Ramos (cell line): ENCODE measurements around the gene SH3RF3.

Experiments
- in situ Hi-C: fragments of 300-500 bp; cut with MboI; formaldehyde crosslinking; loops from one replicate; pipeline ENCODE4 v1.14.3; 2022; ENCODE audit warnings: low sequenced_read_pairs; ENCODE audit not compliant: unreplicated experiment

SH3RF3 gene

DNA sequence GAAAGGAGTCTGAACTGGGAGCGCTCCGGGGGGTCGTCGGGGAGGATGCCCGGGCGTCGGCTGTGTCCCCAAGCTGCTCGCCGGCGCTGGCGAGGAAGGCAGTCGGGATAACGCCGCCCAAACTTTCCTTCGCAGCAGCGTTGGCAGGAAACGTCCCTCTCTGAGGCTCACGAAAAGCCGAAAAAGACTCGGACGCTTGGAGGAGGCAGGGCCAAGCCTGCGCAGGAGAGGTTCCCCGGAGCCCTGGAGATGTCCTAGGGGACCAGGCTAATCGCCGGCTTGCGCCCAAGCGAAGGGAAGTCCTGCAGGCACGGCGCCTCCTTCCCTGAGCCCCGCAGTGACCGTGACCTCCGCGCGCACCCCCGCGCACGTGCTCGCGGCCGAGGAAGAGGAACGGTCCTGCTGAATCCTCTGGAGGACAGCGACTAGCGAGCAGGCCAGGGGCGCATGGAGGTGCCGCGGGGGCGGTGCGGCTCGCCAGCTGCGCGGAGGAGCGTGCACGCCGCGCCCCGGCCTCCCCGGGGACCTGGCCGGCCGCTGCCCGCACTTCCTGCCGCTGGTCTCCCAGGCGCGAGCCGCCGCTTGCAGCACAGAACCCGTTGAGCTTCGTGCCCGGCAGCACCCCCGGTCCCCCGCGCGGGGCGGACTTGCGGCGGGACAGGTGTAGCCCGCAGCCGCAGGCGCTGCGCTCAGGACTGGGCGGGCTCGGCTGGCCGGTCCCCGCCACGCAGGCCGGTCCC is at the start of gene SH3RF3:
Gene SH3RF3, plus strand, starts transcription at position 590 of the 740 bp plus-strand sequence.
- in situ Hi-C loops: no loop called here

DNA sequence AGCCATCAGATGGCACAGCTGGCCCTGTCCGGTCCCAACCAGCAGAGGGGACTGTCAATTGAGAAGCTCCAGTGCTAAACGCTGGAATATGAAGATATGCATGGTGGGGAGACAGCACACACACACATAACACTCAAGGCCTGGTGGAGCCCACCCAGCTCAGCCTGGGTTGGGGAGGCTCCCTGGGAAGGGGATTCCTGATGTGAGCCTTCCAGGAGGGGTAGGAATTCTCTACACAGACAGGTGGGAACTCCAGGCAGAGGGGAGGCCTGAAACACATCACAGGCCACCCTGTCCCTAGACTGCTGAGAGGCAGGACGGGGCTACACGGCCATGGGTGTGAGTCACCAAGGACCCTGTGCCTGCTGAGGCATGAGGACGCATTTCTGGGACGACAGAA is 49.4 kb upstream of the SH3RF3 start:
- in situ Hi-C loops: no loop called here

DNA sequence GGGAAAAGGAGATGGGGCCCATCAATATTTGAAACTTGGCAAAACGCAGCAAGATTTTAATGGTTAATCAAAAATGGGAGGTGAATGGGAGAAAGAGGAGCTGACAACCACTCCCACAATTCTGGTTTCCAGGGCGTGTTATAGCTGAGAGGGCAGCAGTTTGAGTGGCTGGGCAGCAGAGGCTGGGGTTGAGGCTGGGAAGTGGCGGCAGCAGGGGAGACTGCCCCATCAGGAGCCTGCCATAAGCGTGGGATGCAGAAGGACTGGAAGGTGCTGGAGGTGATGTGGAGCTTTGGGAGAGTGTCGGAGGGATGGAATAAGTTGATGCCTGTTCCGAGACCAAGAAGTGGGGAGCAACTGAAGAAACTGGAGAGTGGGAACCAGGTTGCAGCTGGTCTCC is 48.9 kb upstream of the SH3RF3 start:
- in situ Hi-C loops: no loop called here

DNA sequence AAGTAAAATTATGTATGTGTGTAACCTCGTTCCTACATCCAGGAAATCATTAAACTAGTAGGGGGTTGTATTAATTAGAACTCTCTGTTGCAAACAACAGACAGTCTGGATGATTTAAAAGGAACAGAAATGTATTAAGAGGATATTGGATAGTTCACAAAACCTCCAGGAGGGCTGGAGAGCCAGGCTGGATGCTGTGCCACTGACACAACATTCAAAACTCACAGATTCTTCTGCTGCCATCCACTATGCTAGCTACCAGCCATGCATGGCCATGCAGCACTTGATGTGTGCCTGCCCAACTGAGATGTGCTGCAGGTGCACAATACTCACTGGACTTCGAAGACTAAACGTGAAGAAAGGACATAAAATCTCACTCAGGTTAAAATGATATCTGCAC is 48.2 kb upstream of the SH3RF3 start:
- in situ Hi-C loops: no loop called here

DNA sequence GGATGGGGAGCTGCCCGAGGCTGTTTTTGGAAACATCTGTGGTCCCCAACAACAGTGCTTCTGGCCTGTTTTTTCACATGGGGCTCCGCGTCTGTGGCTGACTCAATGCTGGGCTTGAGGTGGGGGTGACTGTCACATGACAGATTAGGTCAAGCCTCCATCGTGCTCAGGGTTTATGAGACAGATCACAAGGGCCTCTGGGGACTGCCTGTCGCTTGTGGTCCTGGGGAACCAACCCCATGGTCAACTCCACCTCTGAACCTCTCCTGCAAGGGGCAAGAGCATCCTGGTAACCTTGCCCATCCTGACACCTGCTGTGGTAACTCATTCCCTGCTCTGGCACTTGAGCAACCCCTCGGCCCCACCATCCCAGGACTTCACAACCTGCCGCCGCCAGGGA is 47.6 kb upstream of the SH3RF3 start:
- in situ Hi-C loops: no loop called here

DNA sequence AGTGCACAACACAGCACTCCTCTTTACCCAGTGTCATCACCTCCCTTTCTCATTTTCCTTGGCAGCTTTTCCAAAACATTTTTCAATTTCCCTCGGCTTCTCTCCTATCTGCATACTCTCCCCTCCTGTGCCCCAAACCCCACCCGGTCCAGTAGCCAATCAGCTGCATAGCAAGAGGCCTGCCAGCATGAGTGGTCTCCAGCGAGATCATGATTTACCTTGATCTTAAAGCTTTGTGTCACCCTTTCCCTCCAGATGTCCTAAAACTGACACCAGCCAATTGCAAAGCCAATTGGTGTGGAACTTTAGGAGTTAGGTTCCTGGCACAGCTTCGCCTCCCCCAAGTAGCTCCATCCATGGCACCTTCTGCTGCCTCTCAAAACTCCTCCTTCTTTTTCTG is 45.2 kb upstream of the SH3RF3 start:
- in situ Hi-C loops: no loop called here

DNA sequence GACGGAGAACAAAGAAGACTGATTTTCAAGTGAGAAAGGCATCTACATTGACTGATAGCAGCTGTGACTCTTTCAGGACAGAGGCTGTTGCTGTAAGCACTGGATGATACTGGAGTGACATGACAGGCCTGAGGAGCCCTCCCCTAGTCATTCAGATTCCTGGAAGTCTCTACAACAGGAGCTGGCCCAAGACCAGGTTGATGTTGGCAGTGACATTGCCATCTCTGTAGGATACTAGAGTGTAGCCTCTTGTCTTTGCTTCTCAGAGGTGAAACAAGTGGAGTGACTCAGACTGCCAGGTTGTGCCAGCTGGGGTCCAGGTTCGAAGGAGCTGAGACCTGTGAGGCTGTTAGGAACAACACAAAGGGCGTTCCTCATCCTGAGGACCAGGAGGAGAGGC is 44.7 kb upstream of the SH3RF3 start:
- in situ Hi-C loops: no loop called here

DNA sequence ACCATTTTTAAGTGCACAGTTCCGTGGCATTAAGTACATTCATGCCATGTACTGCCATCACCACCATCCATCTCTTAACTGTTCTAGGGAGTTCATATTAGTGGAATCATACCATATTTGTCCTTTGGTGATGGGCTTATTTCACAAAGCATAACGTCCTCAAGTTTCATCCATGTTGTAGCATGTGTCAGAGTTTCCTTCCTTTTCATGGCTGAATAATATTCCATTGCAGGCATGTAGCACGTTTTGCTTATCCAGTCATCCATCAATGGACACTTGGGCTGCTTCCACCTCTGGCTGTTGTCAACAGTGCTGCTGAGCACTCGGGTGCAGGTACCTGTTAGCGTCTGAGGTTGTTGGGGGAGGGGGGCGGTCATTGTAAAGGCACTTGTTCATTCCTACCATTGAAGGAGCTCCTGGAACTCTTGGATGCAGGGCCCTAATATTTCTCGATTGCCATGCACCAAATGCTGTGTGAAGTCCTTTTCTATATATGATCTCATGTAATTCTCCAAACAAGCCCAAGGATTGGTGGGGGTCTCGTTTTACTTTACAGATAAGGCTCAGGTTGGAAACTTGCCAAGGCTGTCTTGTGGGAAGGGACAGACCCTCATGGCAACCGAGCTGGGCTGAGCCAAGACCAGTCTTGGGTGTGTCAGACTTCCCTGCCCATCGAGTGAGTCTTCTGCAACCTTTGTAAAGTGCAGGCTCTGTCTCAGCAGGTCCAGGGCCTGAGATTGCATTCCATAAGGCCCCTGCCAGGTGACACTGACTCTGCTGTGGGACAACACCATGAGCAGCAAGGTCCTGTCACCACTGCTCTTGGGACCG is 42.9 kb upstream of the SH3RF3 start:
- in situ Hi-C loops: no loop called here

DNA sequence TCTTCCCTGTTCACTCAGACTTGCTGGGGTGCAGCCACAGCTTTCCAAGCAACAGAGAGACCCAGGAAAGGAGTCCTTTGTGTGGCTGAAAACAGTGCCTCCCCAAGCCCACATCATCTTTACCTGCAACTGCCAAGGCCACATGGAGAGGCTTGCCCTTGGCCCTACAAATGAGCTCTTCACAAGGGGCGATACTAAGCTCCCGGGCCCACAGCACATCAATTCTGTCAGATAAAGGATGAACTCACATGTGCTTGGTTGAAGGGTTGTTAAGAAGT is 42.3 kb upstream of the SH3RF3 start:
- in situ Hi-C loops: no loop called here

DNA sequence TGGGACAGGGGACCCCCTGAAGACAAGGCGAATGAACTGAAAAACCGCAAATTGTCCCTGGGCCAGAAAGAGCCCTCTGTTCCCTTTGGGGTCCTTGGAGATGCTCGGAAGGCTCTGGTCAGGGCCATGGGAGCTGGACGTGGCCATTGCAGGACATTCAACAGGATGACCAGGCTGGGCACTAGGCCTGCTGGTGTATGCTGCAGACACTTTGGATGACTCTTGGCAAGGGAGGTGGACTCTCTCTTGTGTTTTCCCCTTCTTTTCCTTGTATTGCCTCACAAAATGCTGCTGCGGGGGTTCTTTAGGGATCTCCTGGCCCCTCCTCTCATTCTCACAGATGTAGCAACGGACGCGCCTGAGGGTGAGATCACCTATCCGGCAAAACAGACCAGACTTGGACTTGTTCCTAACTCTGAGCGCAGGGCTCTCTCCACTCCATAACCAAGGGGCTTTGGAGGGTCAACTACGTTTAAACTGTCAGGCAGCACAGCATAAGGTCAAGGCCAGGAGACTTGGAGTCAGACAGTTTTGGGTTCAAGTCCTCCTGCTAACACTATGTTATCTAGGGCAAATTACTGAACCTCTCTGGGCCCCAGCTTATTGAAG is 41.8 kb upstream of the SH3RF3 start:
- in situ Hi-C loops: no loop called here

DNA sequence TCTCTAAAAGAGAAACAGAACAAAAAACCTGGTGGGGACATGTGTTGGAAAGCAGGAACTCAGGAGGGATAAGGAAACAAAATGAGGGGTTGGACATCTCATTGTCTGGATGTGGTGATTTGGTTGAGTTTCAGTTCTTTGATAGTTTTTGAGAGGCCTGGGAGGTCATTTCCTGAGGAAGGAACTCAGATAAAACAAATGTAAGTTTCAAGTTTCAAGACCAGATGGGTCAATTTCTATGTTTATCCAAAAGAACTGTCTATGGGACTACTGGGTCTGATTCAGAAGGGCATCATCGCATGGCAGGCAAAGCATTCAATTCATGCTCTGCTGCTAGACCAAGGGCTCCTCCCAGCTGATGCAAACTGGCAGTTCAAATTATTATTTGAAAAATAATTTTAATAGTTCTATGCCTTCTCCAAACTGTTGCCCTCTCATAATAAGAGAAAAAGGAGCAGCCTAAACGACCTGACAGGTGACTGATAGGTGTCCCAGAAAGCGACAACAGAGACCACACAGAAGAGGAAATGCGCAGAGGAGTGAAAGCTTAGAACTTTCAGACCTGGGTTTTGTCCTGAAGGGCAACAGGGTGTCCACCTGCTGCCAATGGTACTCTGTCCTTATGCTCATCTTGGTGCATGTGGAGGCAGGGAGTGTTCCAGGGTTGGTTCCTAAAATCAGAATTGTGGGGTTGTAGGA is 39.3 kb upstream of the SH3RF3 start:
- in situ Hi-C loops: no loop called here

DNA sequence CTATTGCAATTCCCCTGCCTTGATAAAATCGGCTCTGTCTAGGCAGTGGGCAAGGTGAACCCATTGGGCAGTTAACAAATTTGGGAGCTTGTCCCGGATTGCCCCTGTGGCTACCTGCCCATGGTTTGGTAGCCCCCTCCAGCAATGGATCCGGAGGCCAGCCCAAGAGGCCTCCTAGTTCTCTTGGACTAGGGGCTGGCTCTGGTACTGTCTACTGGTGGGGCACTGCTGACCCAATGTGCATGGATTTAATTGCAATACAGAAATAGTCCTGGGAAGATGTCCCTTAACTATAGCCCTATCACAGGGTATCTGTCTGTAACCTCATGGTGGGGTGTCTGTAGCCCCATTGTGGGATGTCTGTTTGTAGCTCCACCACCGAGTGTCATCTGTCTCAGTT is 37.5 kb upstream of the SH3RF3 start:
- in situ Hi-C loops: no loop called here

DNA sequence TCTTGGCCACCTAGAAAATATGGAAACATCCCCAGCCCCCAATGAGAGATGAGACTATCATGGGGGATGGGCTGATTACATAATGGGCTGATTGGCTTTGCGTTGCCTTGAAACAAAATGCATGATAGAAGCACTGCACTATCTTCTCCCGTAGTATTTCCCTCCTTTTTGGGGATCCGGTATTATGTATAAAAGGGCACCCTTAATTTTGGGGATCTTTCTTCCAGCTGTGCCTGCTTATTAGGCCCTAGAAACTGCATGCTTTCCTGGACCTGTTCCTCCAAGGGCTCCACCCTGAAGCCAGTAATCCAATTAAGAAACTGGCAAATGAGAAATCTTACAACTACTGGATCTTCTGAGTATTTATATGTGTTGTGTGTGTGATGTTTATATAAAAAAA is 34.9 kb upstream of the SH3RF3 start:
- in situ Hi-C loops: no loop called here

DNA sequence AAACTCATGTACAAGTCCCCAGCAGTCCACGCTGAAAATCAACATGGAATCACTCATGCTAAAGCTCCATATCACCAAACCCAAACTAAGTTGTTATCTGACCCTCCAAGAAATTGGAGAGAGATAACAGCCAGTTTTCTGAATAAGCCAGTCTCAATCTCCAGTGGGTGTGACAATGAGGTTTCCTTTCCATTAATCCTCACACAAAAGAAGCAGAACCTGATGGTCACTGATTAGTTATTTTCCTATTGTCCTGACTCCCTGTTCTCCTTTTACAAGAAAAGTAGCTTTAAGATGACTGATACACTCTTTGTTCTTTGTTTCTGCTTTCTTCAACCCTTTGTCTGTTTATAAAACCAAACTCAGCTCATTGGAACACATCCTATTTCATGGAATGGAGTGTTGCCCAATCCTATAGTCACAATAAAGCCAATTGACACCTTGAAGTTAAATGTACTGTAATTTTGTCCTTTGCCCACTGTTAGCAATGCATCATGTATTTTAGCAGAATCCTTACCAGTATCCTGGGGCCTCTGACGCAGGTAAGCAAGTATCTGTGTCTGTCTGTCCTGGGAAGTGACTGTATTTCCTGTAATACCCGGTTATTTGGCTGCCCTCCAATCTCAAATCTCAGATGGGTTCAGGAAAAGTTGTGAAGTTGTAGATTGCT is 30.6 kb upstream of the SH3RF3 start:
- in situ Hi-C loops: no loop called here

DNA sequence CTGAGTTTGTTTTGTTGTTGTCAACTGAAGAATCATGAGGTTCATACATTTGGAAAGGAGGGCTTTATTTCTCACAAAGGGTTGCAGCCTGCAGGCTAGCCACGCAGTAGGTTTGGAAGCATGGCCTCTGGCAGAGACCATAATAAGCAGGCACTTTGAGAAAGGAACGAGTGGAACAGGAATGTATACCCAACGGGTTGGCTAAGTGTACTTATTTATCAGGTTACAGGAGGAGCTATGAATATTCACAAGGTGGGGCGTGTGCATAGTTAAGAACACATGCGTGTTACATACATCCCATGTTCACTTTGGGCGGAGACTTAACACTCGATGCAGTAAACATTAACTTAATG is 30.1 kb upstream of the SH3RF3 start:
- in situ Hi-C loops: no loop called here

DNA sequence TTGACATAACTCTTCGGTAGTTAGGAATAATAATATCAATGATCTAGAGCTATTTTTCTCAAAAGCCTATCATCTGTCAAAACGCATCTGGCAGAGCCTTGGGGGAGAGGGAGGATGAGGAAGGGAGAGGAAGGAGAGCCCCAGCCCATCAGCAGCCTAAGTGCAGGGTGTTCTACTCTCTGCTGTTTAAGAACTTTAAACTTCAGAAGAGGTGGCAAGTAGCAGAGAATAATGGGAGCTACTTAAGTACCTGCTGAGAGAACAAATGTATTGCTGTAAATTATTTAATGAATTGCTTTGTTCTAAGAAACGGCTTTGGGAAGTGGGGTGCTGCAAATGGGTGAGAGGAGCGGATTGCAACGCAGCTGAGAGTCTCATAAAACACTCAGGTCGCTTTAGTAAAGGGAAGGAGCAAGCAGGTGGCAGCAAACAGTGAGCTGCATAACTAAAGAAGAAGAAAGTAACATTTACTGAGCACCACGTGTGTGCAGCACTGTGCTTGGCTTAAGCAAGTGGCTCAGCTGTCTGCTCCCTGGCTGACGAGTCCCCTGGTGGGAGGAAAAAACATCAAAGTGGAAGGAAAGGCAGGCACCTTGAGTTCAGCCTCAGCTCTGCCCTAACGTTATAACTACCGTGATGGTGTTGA is 26.3 kb upstream of the SH3RF3 start:
- in situ Hi-C loops: no loop called here

DNA sequence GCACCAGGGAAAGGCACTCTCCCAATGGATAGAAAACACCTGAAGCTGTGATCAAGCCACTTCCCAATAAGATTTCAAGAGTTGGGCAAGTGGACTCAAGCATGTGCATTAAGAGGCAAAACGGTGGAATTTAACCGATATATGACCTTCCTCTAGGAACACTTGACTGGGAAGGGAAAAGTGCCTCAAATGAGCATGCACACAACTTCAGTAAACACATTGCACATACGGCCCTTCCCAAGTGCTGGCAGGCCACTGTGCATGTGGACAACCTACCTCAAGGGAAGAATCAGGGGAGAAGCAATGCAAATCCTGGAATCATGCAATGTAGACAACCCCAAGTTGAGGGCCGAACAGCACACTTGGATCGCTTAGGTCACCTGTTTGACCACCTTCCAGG is 23.9 kb upstream of the SH3RF3 start:
- in situ Hi-C loops: no loop called here

DNA sequence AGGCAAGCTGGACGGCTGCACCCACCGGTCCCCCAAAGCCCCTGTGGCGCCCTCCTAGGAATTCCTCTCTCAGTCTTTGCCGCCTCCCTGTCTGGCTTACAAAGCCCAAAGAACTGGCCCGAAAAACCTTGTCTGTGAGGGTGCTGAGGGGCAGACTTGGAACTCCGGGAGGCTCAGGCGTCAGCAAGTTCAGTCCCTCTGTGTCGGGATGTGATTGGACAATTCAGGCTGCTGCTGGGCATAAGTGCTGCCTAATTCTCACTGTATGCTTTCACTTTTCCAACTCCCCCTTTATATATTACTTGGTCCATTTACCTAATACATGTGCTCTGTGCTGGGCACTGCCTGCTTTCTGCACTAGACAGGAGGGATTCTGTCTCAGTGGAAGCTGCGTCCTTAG is 20.3 kb upstream of the SH3RF3 start:
- in situ Hi-C loops: no loop called here

DNA sequence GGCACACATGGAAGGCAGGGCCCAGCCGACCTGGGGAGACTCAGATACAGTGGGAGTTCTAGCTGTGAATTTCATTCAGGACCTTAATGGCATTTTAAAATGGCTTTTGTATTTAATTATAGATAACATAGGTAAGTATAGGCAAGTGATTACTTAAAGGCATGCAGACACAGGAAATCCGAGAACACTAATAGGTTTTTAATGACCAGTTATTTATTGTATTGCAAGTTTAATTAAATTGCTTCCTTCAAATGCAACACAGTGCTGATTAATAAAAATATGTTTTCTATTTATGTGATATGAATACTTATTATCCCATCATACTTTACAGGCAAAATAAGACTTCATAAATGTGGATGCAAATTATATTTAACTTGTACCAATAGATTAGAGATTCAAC is 19.7 kb upstream of the SH3RF3 start:
- in situ Hi-C loops: no loop called here

DNA sequence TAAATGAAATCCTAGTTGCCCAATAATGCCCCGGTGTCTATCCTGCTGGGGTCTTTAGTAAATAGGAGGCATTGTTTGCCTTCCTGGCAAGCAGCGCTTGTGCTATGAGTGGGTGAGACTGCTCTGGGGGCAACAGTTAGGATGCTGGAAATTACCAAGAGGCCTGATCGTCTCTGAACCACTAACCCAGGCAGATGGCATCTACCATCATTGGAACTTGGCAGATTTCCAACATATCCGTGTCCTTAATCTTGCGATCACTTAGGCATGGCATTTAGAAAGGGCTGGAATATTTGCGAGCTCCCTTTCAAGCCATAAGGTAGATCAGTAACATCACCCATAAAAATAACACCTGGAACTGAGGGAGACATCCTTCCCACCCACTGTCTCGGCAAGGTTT is 18.8 kb upstream of the SH3RF3 start:
- in situ Hi-C loops: no loop called here
